ENCODE data around the gene WIPF2. TPM values are rescaled to one million over a fixed set of nuclear protein-coding genes. Genes with fewer than 3 reads are reported as not detected.
"Not testable (repeated sequence)": the region's sequence is repeated elsewhere in the genome, so short reads cannot be mapped to it uniquely, and the experiment has no call there.

WIPF2 gene
- total RNA-seq, 1 experiment from 2014 or later, result 37.2 TPM

DNA sequence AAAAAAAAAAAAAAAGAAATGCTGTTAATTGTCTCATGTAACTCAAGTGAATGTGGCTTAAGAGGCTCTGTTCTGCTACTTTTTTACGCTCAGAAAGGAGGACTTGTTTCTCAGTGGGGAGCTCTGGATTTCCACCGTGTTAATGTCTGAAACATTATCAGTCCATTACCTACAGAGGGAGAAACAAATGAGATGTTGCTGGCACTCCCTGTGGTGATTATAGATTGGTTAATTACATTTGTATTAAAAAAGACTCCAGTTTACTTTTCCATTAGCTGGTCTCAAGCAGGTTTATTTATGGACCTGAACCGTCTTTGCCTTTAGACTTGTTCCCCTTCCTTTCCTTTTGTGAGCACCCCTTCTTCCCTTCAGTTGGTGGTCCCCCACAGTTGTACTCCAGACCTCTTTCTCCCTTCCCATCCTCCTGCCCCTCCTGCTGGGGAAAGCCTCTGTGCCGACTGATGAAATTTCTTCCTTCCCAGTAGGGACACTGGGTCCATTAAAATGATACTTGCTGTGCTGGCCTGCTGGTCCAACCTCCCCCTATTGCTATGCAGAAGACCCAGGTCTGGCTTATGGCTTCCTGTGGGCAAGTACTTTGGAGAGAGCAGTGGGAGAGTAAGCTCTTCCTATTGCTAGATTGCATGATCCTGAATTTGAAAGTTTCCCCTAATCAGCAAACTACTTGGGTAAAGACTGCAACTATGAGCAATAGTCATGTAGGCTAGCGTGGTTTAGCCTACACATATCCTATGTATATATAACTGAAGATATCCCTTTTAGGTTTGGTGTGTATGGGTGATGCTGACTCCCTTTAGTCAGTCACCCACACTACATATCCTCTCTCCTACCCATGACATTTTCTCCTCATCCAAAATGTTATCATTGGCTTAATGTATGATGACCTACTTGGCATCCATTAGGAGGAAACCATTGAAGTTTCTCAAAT lies 76.7 kb downstream of the WIPF2 start:
- no peaks in the 10 kb centered on the region for H3K27me3 ChIP-seq (ENCODE audit: insufficient read depth, low read depth)
- H4K20me1 ChIP-seq (ENCODE audit: insufficient read depth), result no peaks in the 10 kb centered on the region; the same call in 1 of the 2 replicates
- no peak overlapping the region for H3K27ac ChIP-seq
- peaks cover 23% of the 10 kb centered on the region for H3K36me3 ChIP-seq (ENCODE audit: low read depth)
- H2AFZ ChIP-seq, result no peak overlapping the region
- peaks cover 50% of the 10 kb centered on the region for H3F3A ChIP-seq (ENCODE audit: insufficient read depth, low read depth)
- H3K4me2 ChIP-seq, result no peak overlapping the region
- ChIA-PET CTCF (no interaction called here), POLR2A (ENCODE audit: unreplicated experiment) (no interaction called here)
- TF ChIP-seq EZH2 (IDR thresholded peaks at IDR 0.05; ENCODE audit: low read depth), result no peak
- TF ChIP-seq, protein P1, sequence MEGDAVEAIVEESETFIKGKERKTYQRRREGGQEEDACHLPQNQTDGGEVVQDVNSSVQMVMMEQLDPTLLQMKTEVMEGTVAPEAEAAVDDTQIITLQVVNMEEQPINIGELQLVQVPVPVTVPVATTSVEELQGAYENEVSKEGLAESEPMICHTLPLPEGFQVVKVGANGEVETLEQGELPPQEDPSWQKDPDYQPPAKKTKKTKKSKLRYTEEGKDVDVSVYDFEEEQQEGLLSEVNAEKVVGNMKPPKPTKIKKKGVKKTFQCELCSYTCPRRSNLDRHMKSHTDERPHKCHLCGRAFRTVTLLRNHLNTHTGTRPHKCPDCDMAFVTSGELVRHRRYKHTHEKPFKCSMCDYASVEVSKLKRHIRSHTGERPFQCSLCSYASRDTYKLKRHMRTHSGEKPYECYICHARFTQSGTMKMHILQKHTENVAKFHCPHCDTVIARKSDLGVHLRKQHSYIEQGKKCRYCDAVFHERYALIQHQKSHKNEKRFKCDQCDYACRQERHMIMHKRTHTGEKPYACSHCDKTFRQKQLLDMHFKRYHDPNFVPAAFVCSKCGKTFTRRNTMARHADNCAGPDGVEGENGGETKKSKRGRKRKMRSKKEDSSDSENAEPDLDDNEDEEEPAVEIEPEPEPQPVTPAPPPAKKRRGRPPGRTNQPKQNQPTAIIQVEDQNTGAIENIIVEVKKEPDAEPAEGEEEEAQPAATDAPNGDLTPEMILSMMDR (conservative IDR thresholded peaks at IDR 0.05), result no peak
- no peaks in the 10 kb centered on the region for H3K9me3 ChIP-seq (ENCODE audit: insufficient read depth, low read depth)
- H3K9me2 ChIP-seq (ENCODE audit: insufficient read depth), result no peaks in the 10 kb centered on the region
- peaks cover 7% of the 10 kb centered on the region; the same call in 1 of the 2 replicates for H3K79me2 ChIP-seq (ENCODE audit: low read depth)
- DNase-seq, result no peak
- intact Hi-C loops (cut with micrococcal nuclease; ENCODE audit: unreplicated experiment), result no loop called here
- no peak overlapping the region for H3K4me3 ChIP-seq
- H3K4me1 ChIP-seq (replicated peaks; ENCODE audit: insufficient read depth), result no peaks in the 10 kb centered on the region
- no TSS peak for BruUV-seq (replicated peaks)

DNA sequence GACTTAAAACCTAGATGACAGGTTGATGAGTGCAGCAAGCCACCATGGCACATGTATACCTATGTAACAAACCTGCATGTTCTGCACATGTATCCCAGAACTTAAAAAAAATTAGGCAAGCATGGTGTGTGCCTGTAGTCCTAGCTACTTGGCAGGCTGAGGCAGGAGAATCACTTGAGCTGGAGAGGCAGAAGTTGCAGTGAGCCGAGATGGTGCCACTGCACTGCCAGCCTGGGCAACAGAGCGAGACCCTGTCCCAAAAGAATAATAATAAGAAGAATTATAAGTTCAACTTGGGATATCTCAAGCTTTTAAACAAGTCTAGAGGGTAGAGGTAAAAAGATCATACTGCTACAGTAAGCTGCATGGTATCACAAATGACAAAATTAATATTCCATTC lies 78.4 kb downstream of the WIPF2 start:
- Histone ChIP-seq H3K36me3 (ENCODE audit: low read depth) (peaks cover 18% of the 10 kb centered on the region), H2AFZ (no peak overlapping the region), H3K4me1 (replicated peaks; ENCODE audit: insufficient read depth) (no peaks in the 10 kb centered on the region), H3K4me3 (no peak overlapping the region), H3K9me3 (ENCODE audit: insufficient read depth, low read depth) (no peaks in the 10 kb centered on the region), H4K20me1 (ENCODE audit: insufficient read depth) (no peaks in the 10 kb centered on the region; the same call in 1 of the 2 replicates), H3F3A (ENCODE audit: insufficient read depth, low read depth) (peaks cover 54% of the 10 kb centered on the region), H3K27me3 (ENCODE audit: insufficient read depth, low read depth) (no peaks in the 10 kb centered on the region), H3K27ac (no peak overlapping the region), H3K4me2 (no peak overlapping the region), H3K9me2 (ENCODE audit: insufficient read depth) (no peaks in the 10 kb centered on the region), H3K79me2 (ENCODE audit: low read depth) (no peaks in the 10 kb centered on the region)
- BruUV-seq (replicated peaks), result no TSS peak
- TF ChIP-seq EZH2 (IDR thresholded peaks at IDR 0.05; ENCODE audit: low read depth), result no peak
- TF ChIP-seq, protein P1 (conservative IDR thresholded peaks at IDR 0.05), result no peak
- ChIA-PET POLR2A (ENCODE audit: unreplicated experiment) (no interaction called here), CTCF (no interaction called here)
- DNase-seq, result no peak
- intact Hi-C loops (cut with micrococcal nuclease; ENCODE audit: unreplicated experiment), result no loop called here

DNA sequence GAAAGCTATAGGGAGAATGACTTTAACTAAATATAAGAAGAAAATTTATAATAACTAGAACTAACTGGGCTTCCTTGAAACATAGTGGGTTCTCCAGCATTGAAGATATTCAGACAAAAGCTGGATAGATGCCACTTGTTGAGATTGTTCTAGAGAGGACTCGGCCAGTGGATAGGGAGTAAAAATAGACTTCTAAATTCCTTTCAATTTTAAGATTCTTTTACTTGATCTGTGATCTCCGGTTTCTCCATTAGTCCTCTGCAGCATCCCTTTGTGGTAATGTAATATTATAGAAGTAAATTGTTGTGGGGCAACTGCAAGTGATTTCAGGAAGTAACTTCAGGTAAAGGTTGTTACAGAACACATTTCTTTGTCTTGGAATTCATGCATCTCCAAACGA lies 79.6 kb downstream of the WIPF2 start:
- Histone ChIP-seq H3K9me2 (ENCODE audit: insufficient read depth) (no peaks in the 10 kb centered on the region), H3K27ac (no peak overlapping the region), H3K9me3 (ENCODE audit: insufficient read depth, low read depth) (no peaks in the 10 kb centered on the region), H3K27me3 (ENCODE audit: insufficient read depth, low read depth) (no peaks in the 10 kb centered on the region), H3K79me2 (ENCODE audit: low read depth) (no peaks in the 10 kb centered on the region), H4K20me1 (ENCODE audit: insufficient read depth) (no peaks in the 10 kb centered on the region), H3K4me1 (replicated peaks; ENCODE audit: insufficient read depth) (peaks cover 6% of the 10 kb centered on the region), H2AFZ (no peak overlapping the region), H3K36me3 (ENCODE audit: low read depth) (peaks cover 10% of the 10 kb centered on the region; the same call in 1 of the 2 replicates), H3F3A (ENCODE audit: insufficient read depth, low read depth) (peaks cover 47% of the 10 kb centered on the region), H3K4me3 (no peak overlapping the region), H3K4me2 (no peak overlapping the region)
- TF ChIP-seq EZH2 (IDR thresholded peaks at IDR 0.05; ENCODE audit: low read depth), result no peak
- TF ChIP-seq, protein P1 (conservative IDR thresholded peaks at IDR 0.05), result no peak
- CTCF ChIA-PET, result no interaction called here
- BruUV-seq (replicated peaks), result no TSS peak
- DNase-seq, result no peak
- intact Hi-C loops (cut with micrococcal nuclease; ENCODE audit: unreplicated experiment), result no loop called here
- POLR2A ChIA-PET (ENCODE audit: unreplicated experiment), result no interaction called here

GRCh38 chr17:40299159-40299757 lies 80.2 kb downstream of the WIPF2 start:
- BruUV-seq (replicated peaks); H3K79me2 ChIP-seq (ENCODE audit: low read depth); H3K4me2 ChIP-seq; DNase-seq; H3K9me2 ChIP-seq (ENCODE audit: insufficient read depth); H4K20me1 ChIP-seq (ENCODE audit: insufficient read depth); intact Hi-C loops (cut with micrococcal nuclease; ENCODE audit: unreplicated experiment); H3K9me3 ChIP-seq (ENCODE audit: insufficient read depth, low read depth); H3K27ac ChIP-seq; H3K4me3 ChIP-seq; H2AFZ ChIP-seq; H3K36me3 ChIP-seq (ENCODE audit: low read depth); H3K27me3 ChIP-seq (ENCODE audit: insufficient read depth, low read depth): not testable (repeated sequence)
- ChIA-PET POLR2A (ENCODE audit: unreplicated experiment) (interaction anchor here (0.6 kb wide), 1 partner anchor 145 kb away, joined by 14 read pairs; no protein-coding TSS in a partner anchor), CTCF (interaction anchor here (0.6 kb wide), 3 partner anchors 48 to 240 kb away, joined by 3 to 6 read pairs (median 5); no protein-coding TSS in a partner anchor)
- peaks cover 42% of the 10 kb centered on the region for H3F3A ChIP-seq (ENCODE audit: insufficient read depth, low read depth)
- peaks cover 12% of the 10 kb centered on the region for H3K4me1 ChIP-seq (replicated peaks; ENCODE audit: insufficient read depth)

Data from PC-9 (cell line).